NCI-H1092 treated with DMSO at 0.1 percent for 48 hours (cell line): ENCODE measurements around the gene N4BP3.
A peak's percentile ranks its signal among the peaks of the same experiment; 100 is the strongest.

Source experiments
- DNase-seq: peaks from one replicate; lab custom pipeline; 2025; lab: John Stamatoyannopoulos, UW

The N4BP3 gene

GRCh38 chr5:178103612-178104011, 9.7 kb upstream of the N4BP3 start:
- DNase-seq: no peak

GRCh38 chr5:178104492-178104891, 8.8 kb upstream of the N4BP3 start:
- DNase-seq: no peak

- DNase-seq: no peak
Measured at GRCh38 chr5:178106086-178106485, 7.2 kb upstream of the N4BP3 start.

DNA sequence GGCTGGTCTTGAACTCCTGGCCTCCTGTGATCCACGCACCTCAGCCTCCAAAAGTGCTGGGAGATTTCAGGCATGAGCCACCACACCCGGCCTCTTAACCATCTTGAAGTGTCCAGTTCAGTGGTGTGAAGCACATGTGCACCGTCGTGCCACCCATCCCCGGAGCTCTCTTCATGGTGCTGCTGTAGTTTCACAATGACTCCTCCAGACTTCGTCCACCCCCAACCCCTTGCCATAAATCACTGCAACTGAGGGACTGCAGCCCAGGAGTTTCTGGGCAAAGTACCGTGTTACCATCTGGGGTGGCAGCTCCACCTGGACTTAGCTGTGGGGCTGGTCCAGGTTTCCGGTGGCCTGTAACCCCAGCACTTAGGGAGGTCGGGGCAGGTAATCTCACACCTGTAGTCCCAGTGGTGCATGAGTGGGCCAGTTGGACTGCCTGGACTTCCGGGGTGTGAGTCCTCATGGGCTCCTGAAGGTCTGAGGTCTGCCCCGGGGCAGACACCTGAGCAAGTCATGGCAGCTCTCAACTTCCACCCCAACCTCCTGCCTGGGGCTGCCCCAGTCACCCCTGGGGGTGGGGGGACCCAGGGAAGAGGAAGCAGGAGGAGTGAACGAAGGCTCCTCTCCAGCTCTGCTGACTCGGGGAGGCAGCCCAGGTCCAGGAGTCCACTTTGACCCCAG, 6.6 kb upstream of the N4BP3 start:
- DNase-seq: no peak

- no peak for DNase-seq
Measured at GRCh38 chr5:178107756-178108310, 5.5 kb upstream of the N4BP3 start.

- no peak for DNase-seq
Measured at GRCh38 chr5:178108446-178108845, 4.9 kb upstream of the N4BP3 start.

DNA sequence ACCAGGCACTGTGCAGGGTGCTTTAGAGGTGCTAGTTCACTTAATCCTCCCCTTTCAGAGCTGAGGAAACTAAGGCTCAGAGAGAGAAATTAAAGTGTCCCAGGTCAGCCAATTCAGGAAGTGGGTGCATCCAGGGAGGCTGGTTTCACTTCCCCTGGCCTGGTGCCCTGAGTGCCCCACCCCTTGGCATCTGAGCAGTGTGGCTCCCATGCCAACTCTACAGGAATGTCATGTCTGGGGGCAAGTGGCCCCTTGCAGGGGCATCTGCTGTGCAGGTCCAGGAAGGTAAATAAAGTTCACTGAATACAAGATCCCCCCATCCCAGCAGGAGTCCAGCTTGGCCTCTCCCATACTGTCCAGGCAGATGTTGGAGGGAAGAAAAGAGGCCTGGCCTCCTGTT, 4.4 kb upstream of the N4BP3 start:
- DNase-seq: no peak

DNA sequence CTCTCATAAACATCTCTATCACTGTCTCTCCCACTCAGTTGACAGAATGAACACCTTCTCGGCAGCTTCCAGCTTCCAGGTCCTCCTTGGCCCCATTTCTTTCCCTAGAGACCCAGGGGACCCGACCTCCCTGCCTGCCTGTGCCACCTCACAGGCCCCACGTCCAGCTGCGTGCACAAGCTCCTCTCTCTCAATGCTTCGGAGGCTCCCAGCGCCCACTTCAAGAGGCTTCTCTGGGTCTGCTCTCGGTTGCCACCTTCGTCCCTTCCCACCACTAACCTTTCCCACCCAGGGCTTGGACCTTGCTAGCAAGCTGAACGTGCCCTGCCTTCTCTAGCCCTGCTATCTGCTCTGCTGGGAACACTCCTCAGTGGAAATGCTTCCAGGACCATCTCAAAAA, 2.8 kb upstream of the N4BP3 start:
- DNase-seq: no peak

DNA sequence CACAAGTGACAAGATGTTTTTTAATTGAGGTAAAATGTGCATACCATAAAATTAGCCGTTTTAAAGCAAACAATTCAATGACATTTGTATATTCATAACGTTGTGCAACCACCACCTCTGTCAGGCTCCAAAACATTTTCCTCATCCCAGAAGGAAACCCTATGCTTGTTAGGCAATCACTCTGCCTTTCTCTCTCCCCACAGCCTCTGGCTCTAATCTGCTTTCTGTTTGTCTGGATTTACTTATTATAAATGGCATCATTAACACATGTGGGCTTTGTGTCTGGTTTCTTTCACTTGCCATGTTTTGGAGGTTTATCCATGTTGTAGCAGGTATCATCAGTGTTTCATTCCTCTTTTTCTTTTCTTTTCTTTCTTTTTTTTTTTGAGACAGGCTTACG, 1.4 kb upstream of the N4BP3 start:
- no peak for DNase-seq

DNA sequence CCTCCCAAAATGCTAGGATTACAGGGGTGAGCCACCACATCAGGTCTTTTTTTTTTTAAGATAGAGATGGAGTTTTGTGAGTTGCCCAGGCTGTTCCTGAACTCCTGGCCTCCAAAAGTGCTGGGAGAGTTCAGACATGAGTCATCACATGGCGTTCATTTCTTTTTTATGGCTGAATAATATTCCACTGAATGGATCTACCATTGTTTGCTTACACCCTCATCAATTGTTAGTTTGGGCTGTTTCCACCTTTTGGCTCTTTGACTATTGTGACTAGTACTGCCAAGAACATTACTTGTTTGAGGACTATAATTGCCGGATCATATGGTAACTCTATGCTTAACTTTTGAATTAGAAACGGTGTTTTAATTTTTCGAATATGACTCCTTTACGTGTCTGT, 787 bp upstream of the N4BP3 start:
- DNase-seq: no peak

DNA sequence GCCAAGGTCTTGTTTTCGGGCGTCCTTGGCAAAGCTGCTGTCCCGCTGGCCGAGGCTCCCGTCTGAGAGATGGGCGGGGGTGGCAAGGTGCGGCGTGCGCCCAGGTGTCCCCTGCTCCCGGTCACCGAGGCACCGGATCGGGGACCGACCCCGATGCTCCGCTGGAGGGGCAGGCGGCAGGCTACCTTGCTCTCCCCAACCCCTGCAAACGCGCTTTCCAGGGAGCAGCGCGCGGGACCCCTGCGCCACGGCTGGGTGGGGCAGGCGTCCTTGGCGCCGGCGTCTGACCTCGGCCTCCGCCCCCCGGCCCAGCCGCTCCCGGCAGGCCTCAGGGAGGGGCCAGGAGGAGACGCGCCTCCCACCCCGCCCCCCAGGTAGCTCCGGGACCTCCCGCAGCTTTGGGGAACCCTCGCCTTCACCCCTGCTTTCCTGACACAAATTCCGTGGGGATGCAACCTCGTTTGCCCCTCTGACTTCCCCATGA, 551 bp downstream of the N4BP3 start:
- DNase-seq: no peak

- DNase-seq: no peak
Measured at GRCh38 chr5:178114325-178115135, 1.2 kb downstream of the N4BP3 start.

DNA sequence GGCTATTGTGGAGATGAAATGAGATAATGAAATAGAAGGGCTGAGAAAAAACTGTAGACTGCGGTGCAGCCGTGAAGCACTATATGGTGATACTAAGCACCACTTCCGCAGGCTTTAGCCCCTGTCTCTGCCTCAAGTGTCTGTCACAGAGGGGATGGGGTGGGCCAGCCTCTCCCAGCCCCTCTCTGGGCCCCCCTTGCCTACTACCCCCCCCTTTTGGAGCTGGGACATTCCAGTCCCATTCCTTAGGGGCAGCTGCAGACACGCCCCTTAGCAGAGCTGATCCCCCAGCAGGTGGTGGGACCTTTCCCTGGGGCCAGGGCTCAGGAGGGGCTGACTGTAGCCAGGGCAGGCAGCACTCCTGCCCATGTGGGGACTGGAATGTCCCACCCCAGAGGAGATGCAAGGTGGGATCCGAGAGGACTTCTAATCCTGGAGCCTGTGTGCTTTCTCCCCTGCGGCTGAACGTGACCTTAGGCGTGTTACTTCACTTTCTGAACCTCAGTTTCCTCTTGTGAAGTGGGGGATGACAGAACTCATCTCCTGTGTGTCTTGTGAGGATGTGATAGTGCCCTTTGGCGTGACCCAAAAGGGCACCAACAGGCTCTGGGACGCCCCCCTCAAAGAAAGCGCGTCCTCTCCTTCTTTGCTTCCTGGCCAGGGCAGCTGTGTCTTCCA, 1.9 kb downstream of the N4BP3 start:
- no peak for DNase-seq

- no peak for DNase-seq
Measured at GRCh38 chr5:178115814-178116142, 2.4 kb downstream of the N4BP3 start.

DNA sequence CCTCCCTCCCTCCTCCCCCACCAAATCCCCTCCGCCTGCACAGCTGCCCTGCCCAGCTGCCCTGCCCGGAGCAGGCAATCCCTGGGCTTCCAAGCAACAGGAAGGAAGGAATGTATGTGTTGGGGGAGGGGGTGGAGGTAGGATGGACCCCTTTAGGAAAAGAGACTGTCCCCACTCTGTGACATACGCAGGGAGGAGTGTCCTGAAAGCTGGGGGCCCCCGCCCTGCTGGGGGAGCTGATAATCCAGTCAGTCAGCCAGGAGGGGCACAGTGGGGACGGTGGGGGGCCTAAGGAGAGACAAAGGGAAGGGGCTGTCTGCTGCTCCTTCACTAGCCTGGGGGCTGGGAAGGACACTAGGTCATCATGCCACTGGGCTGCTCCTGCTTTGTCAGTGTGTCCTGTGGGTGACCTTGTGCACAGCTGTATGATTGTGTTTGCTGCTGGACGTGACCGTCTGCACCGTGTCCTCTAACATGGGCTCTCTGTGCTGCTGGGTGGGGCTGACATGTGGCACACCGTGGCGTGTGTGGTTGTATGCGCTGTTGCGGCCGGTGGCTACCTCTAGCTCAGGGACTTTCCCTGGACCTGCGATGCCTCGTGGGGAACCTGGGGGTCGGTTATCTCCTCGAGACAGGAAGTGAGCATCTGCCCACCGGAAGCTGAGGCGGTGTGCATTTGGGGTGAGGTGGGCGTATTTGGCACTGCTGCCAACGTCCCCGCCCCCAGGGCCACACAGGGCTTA, 3.0 kb downstream of the N4BP3 start:
- no peak for DNase-seq

GRCh38 chr5:178117923-178118701, 4.8 kb downstream of the N4BP3 start:
- DNase-seq: no peak

- no peak for DNase-seq
Measured at GRCh38 chr5:178119915-178120606, 6.7 kb downstream of the N4BP3 start.

DNA sequence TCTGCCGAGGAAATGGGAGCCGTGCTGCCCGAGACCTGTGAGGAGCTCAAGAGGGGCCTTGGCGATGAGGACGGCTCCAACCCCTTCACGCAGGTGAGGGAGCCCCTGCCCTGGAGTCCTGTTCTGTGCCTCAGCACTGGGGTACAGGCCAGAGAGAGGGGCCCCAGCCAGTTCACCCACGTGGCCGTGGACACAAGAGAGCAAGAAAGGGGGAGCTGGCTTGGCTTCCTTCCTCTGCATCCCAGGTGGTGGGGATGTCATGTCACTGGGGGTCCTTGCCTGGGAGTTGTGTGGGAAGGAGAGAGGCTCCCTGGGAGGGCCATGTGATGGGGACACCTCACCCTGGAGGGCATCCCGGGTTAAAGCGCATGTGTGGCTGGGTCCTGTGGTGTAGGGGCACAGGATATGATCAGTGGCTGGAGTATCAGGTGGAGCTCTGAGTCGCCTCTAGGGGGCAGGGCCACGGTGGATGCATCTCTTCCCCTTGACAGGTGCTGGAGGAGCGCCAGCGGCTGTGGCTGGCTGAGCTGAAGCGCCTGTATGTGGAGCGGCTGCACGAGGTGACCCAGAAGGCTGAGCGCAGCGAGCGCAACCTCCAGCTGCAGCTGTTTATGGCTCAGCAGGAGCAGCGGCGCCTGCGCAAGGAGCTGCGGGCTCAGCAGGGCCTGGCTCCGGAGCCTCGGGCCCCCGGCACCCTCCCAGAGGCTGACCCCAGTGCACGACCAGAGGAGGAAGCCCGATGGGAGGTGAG, 7.5 kb downstream of the N4BP3 start:
- peak; percentile 88 for DNase-seq

GRCh38 chr5:178121391-178122276, 8.3 kb downstream of the N4BP3 start:
- no peak for DNase-seq
